Activated CD4-positive, alpha-beta T cell treated with anti-CD3 and anti-CD28 coated beads, Interleukin-2, amount 10 ng/mL, durations not matched to agents 24 days and 14 days (primary cell): Measurements from ENCODE around the gene POLD1. TPM values are rescaled to one million over a fixed set of nuclear protein-coding genes. Genes with fewer than 3 reads are reported as not detected.
A peak's percentile ranks its signal among the peaks of the same experiment; 100 is the strongest.
"Not testable (repeated sequence)": the region's sequence is repeated elsewhere in the genome, so short reads cannot be mapped to it uniquely, and the experiment has no call there.

Experiments used
- DNase-seq: peaks from one replicate; pipeline ENCODE4 v3.0.0; 2022
- H3K27ac Mint-ChIP-seq: one replicate; pipeline ENCODE4 v1.8.0; 2022; ENCODE audit warnings: mild to moderate bottlenecking, mixed read lengths
- H3K27me3 Mint-ChIP-seq: one replicate; pipeline ENCODE4 v1.8.0; 2022; ENCODE audit warnings: mixed read lengths
- H3K36me3 Mint-ChIP-seq: one replicate; pipeline ENCODE4 v1.8.0; 2022; ENCODE audit warnings: low read depth, mild to moderate bottlenecking, mixed read lengths
- H3K4me1 Mint-ChIP-seq: one replicate; pipeline ENCODE4 v1.8.0; 2021; ENCODE audit warnings: mixed read lengths
- H3K4me3 Mint-ChIP-seq: one replicate; pipeline ENCODE4 v1.8.0; 2022; ENCODE audit warnings: mild to moderate bottlenecking, moderate library complexity, mixed read lengths
- H3K9me3 Mint-ChIP-seq: one replicate; pipeline ENCODE4 v1.8.0; 2021; ENCODE audit warnings: mixed read lengths
- intact Hi-C: fragments of 100-400 bp; cut with micrococcal nuclease; formaldehyde crosslinking; loops from one replicate; pipeline ENCODE4 v1.15.1; 2023
- total RNA-seq: library from RNA; stranded (reverse); gene quantifications from 2 replicates; pipeline ENCODE4 v1.2.3, GENCODE V29; 2022

Gene POLD1
- total RNA-seq, 1 donor from 2014 or later: 204 TPM

DNA sequence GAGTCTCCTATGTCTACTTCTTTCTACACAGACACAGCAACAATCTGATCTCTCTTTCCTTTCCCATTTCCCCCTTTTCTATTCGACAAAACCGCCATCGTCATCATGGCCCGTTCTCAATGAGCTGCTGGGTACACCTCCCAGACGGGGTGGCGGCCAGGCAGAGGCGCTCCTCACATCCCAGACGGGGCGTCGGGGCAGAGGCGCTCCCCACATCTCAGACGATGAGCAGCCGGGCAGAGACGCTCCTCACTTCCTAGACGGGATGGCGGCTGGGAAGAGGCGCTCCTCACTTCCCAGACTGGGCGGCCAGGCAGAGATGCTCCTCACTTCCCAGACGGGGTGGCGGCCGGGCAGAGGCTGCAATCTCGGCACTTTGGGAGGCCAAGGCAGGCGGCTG is 6.8 kb downstream of the POLD1 start:
- DNase-seq, H3K4me1 Mint-ChIP-seq, H3K9me3 Mint-ChIP-seq, H3K4me3 Mint-ChIP-seq, H3K27me3 Mint-ChIP-seq, H3K27ac Mint-ChIP-seq, intact Hi-C loops: not testable (repeated sequence)
- H3K36me3 Mint-ChIP-seq: peaks cover 44% of the 10 kb centered on the region

DNA sequence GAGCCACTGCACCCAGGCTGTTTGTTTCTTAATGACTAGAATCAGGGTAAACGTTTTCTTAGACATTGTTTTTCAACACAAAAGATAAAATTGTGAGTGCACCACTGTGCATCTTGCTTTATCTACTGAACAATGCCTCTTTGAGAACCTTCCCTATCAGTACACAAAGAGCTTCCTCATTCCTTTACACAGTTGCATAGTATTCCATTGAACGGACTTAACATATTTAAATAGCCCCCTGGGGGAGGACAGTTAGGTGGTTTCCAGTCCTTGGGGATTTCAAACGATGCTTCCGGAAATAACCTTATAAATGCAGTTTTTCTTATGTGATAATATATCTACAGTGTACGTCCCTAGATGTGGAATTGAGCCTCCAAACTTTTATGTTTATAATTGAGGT is 8.6 kb downstream of the POLD1 start:
- no peak overlapping the region for H3K4me3 Mint-ChIP-seq
- DNase-seq: no peak
- no peak overlapping the region for H3K27ac Mint-ChIP-seq
- H3K36me3 Mint-ChIP-seq: peaks cover 41% of the 10 kb centered on the region
- H3K4me1 Mint-ChIP-seq: peaks cover 4% of the 10 kb centered on the region
- no peaks in the 10 kb centered on the region for H3K27me3 Mint-ChIP-seq
- intact Hi-C loops: no loop called here
- H3K9me3 Mint-ChIP-seq: no peaks in the 10 kb centered on the region

DNA sequence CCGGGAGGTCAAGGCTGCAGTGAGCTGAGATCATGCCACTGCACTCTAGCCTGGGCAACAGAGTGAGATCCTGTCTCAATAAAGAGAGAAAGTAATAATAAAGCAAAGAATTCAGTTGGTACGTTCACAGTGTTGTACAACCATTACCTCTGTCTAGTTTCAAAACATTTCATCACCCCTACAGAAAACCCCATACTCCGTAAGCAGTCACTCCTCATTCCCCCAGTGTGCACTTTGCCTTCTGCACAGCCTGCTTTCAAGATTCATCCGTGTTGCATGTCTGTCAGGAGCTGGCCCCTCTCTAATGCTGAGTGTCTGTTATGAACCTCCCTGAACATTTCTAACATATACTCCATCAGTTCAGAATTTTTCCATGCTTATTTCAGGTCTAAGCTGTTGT is 9.4 kb downstream of the POLD1 start:
- Mint-ChIP-seq H3K36me3 (peaks cover 40% of the 10 kb centered on the region), H3K27me3 (no peaks in the 10 kb centered on the region), H3K27ac (no peak overlapping the region), H3K4me3 (no peak overlapping the region), H3K4me1 (peaks cover 2% of the 10 kb centered on the region), H3K9me3 (no peaks in the 10 kb centered on the region)
- no peak for DNase-seq
- intact Hi-C loops: no loop called here

- Mint-ChIP-seq H3K36me3 (peaks cover 40% of the 10 kb centered on the region), H3K9me3 (no peaks in the 10 kb centered on the region), H3K4me3 (no peak overlapping the region), H3K27ac (no peak overlapping the region), H3K4me1 (peaks cover 2% of the 10 kb centered on the region), H3K27me3 (no peaks in the 10 kb centered on the region)
- intact Hi-C loops: no loop called here
- no peak for DNase-seq
Measured at GRCh38 chr19:50394017-50394416, 9.9 kb downstream of the POLD1 start.

DNA sequence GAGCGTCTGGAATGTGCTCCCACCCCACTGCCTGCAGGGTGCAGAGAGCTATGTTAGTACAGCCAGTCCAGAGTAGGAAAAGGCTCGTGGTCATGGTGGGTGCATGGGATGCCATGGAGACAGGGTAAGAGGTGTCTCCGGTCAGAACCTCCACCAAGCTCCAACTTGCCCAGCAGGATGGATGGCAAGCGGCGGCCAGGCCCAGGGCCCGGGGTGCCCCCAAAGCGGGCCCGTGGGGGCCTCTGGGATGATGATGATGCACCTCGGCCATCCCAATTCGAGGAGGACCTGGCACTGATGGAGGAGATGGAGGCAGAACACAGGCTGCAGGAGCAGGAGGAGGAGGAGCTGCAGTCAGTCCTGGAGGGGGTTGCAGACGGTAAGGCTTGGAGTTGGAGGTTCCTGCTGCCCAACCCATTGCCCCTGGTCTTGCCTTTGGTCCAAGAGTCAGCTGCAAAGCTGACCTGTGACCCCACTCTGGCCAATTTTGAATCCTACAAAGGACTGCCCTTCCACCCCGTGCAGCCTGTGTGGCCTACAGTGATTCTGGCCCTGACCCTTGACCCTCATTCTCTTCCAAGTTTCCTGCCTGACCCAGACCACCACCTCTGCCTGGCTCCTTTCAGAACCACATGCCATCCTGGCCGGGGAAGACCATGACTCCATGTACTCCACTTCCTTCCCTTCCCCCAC is 14.7 kb downstream of the POLD1 start:
- Mint-ChIP-seq H3K4me1 (peaks cover 4% of the 10 kb centered on the region), H3K9me3 (no peaks in the 10 kb centered on the region), H3K27me3 (no peaks in the 10 kb centered on the region), H3K36me3 (peaks cover 26% of the 10 kb centered on the region), H3K27ac (peak overlapping the region; percentile 29), H3K4me3 (no peak overlapping the region)
- intact Hi-C loops: no loop called here
- no peak for DNase-seq

GRCh38 chr19:50399368-50399745 is 15.2 kb downstream of the POLD1 start:
- DNase-seq: no peak
- Mint-ChIP-seq H3K27me3 (no peaks in the 10 kb centered on the region), H3K27ac (peak overlapping the region; percentile 29), H3K4me1 (peaks cover 4% of the 10 kb centered on the region), H3K9me3 (no peaks in the 10 kb centered on the region), H3K36me3 (peaks cover 26% of the 10 kb centered on the region), H3K4me3 (no peak overlapping the region)
- intact Hi-C loops: no loop called here

DNA sequence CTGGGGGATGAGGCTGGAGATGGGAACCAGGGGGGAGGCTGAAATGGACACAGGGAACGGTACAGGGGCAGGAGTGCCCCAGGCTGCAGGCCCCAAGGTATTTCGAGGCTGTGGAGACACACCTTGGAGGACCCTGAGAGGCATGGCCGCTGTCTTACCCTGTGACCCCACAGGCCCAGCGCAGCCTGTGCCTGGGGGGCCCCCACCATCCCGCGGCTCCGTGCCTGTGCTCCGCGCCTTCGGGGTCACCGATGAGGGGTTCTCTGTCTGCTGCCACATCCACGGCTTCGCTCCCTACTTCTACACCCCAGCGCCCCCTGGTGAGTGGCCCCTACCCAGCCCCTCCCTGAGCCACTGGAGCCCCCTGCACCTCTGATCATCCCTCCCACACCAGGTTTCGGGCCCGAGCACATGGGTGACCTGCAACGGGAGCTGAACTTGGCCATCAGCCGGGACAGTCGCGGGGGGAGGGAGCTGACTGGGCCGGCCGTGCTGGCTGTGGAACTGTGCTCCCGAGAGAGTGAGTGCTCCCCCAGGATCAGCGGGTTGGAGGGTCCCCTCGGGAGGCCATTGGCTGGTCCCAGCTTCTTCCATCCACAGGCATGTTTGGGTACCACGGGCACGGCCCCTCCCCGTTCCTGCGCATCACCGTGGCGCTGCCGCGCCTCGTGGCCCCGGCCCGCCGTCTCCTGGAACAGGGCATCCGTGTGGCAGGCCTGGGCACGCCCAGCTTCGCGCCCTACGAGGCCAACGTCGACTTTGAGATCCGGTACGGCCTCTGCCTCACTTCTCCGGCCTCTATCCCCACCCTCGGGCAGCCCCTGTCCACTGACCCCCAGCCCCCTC is 17.7 kb downstream of the POLD1 start:
- no peak for DNase-seq
- Mint-ChIP-seq H3K27ac (no peak overlapping the region), H3K4me3 (no peak overlapping the region), H3K9me3 (no peaks in the 10 kb centered on the region), H3K4me1 (peaks cover 2% of the 10 kb centered on the region), H3K27me3 (no peaks in the 10 kb centered on the region), H3K36me3 (peaks cover 36% of the 10 kb centered on the region)
- intact Hi-C loops: no loop called here

DNA sequence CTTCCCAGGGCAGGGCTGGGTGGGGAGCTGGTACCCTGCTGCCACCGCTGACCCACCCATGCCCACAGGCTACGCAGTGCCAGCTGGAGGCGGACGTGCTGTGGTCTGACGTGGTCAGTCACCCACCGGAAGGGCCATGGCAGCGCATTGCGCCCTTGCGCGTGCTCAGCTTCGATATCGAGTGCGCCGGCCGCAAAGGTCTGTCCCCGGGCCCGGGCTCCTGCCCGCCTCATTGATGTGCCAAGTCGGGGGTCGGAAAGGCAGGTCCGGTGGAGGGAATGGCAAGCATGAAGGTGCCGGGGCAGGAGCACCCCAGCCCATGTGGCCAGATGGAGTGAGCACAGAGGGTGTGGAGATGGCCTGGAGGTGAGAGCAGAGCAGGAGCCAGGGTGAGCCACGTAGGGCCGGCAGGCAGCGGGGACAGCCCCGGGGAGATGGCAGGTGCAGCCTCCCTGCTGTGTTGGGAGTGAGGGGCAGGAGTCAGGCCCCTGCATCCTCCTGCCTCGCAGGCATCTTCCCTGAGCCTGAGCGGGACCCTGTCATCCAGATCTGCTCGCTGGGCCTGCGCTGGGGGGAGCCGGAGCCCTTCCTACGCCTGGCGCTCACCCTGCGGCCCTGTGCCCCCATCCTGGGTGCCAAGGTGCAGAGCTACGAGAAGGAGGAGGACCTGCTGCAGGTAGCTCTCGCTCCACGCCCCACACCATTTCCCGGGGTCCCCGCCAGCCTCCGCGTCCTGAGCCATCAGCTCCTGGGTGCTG is 18.6 kb downstream of the POLD1 start:
- H3K4me3 Mint-ChIP-seq: no peak overlapping the region
- peaks cover 40% of the 10 kb centered on the region for H3K36me3 Mint-ChIP-seq
- no peaks in the 10 kb centered on the region for H3K9me3 Mint-ChIP-seq
- H3K27ac Mint-ChIP-seq: no peak overlapping the region
- intact Hi-C loops: no loop called here
- peaks cover 2% of the 10 kb centered on the region for H3K4me1 Mint-ChIP-seq
- H3K27me3 Mint-ChIP-seq: no peaks in the 10 kb centered on the region
- DNase-seq: no peak

- DNase-seq: no peak
- intact Hi-C loops: no loop called here
- Mint-ChIP-seq H3K9me3 (no peaks in the 10 kb centered on the region), H3K4me1 (no peaks in the 10 kb centered on the region), H3K27ac (no peak overlapping the region), H3K27me3 (no peaks in the 10 kb centered on the region), H3K4me3 (no peak overlapping the region), H3K36me3 (peaks cover 39% of the 10 kb centered on the region)
Measured at GRCh38 chr19:50406156-50406820, 22.1 kb downstream of the POLD1 start.

- H3K27me3 Mint-ChIP-seq: no peaks in the 10 kb centered on the region
- H3K4me3 Mint-ChIP-seq: no peak overlapping the region
- intact Hi-C loops: no loop called here
- no peak for DNase-seq
- H3K27ac Mint-ChIP-seq: no peak overlapping the region
- H3K9me3 Mint-ChIP-seq: no peaks in the 10 kb centered on the region
- peaks cover 39% of the 10 kb centered on the region for H3K36me3 Mint-ChIP-seq
- H3K4me1 Mint-ChIP-seq: no peaks in the 10 kb centered on the region
Measured at GRCh38 chr19:50406829-50407228, 22.7 kb downstream of the POLD1 start.

DNA sequence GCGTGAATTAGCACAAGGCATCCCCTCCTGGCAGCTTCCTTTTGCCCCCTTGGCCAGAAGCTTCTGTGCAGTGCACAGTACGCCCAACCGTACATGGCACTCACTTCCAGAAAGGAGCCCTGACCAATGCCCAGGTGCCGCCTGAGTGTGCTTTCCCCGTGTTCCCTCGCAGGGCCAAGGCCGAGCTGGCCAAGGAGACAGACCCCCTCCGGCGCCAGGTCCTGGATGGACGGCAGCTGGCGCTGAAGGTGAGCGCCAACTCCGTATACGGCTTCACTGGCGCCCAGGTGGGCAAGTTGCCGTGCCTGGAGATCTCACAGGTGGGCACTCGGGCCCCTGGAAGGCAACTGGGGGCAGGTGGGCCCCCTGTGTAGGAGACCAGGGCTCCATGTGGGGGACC is 25.2 kb downstream of the POLD1 start:
- H3K27ac Mint-ChIP-seq: no peak overlapping the region
- H3K36me3 Mint-ChIP-seq: peaks cover 36% of the 10 kb centered on the region
- H3K4me1 Mint-ChIP-seq: no peaks in the 10 kb centered on the region
- H3K9me3 Mint-ChIP-seq: no peaks in the 10 kb centered on the region
- H3K4me3 Mint-ChIP-seq: no peak overlapping the region
- no peaks in the 10 kb centered on the region for H3K27me3 Mint-ChIP-seq
- intact Hi-C loops: no loop called here
- no peak for DNase-seq

- Mint-ChIP-seq H3K27ac (no peak overlapping the region), H3K4me1 (peaks cover 5% of the 10 kb centered on the region), H3K4me3 (no peak overlapping the region), H3K27me3 (no peaks in the 10 kb centered on the region), H3K36me3 (peaks cover 38% of the 10 kb centered on the region), H3K9me3 (no peaks in the 10 kb centered on the region)
- no peak for DNase-seq
- intact Hi-C loops: no loop called here
Measured at GRCh38 chr19:50410109-50410508, 26.0 kb downstream of the POLD1 start.

- DNase-seq: no peak
- no peak overlapping the region for H3K4me3 Mint-ChIP-seq
- H3K27me3 Mint-ChIP-seq: no peaks in the 10 kb centered on the region
- H3K27ac Mint-ChIP-seq: no peak overlapping the region
- intact Hi-C loops: no loop called here
- H3K9me3 Mint-ChIP-seq: no peaks in the 10 kb centered on the region
- peaks cover 22% of the 10 kb centered on the region for H3K36me3 Mint-ChIP-seq
- peaks cover 5% of the 10 kb centered on the region for H3K4me1 Mint-ChIP-seq
Measured at GRCh38 chr19:50412419-50412818, 28.3 kb downstream of the POLD1 start.

GRCh38 chr19:50413096-50413495 is 28.9 kb downstream of the POLD1 start:
- H3K36me3 Mint-ChIP-seq: peaks cover 22% of the 10 kb centered on the region
- no peak overlapping the region for H3K4me3 Mint-ChIP-seq
- H3K27me3 Mint-ChIP-seq: no peaks in the 10 kb centered on the region
- intact Hi-C loops: no loop called here
- no peak overlapping the region for H3K27ac Mint-ChIP-seq
- no peaks in the 10 kb centered on the region for H3K9me3 Mint-ChIP-seq
- H3K4me1 Mint-ChIP-seq: peaks cover 5% of the 10 kb centered on the region
- DNase-seq: no peak
